ENCODE data around the gene KCNT1.

The KCNT1 gene

GRCh38 chr9:135728436-135729110 is 26.6 kb downstream of the KCNT1 start:
- DNase-seq: no peak

- DNase-seq: no peak
Observed at GRCh38 chr9:135729480-135729879, 27.5 kb downstream of the KCNT1 start.

- DNase-seq: no peak
Observed at GRCh38 chr9:135731454-135731853, 29.5 kb downstream of the KCNT1 start.

- no peak for DNase-seq
Observed at GRCh38 chr9:135732569-135733257, 30.7 kb downstream of the KCNT1 start.

GRCh38 chr9:135734616-135735144 is 32.7 kb downstream of the KCNT1 start:
- no peak for DNase-seq

- DNase-seq: no peak
Observed at GRCh38 chr9:135736272-135736978, 34.4 kb downstream of the KCNT1 start.

- DNase-seq: no peak
Observed at GRCh38 chr9:135736979-135737839, 35.2 kb downstream of the KCNT1 start.

- no peak for DNase-seq
Observed at GRCh38 chr9:135737840-135738521, 36.0 kb downstream of the KCNT1 start.

- DNase-seq: no peak
Observed at GRCh38 chr9:135739271-135740220, 37.6 kb downstream of the KCNT1 start.

GRCh38 chr9:135741276-135742219 is 39.6 kb downstream of the KCNT1 start:
- DNase-seq: no peak

GRCh38 chr9:135743021-135743420 is 41.0 kb downstream of the KCNT1 start:
- DNase-seq: no peak

GRCh38 chr9:135743546-135744332 is 41.8 kb downstream of the KCNT1 start:
- no peak for DNase-seq

GRCh38 chr9:135744333-135745070 is 42.5 kb downstream of the KCNT1 start:
- DNase-seq: no peak

GRCh38 chr9:135745189-135745588 is 43.2 kb downstream of the KCNT1 start:
- no peak for DNase-seq

GRCh38 chr9:135745686-135746324 is 43.8 kb downstream of the KCNT1 start:
- no peak for DNase-seq

- DNase-seq: no peak
Observed at GRCh38 chr9:135746565-135746964, 44.6 kb downstream of the KCNT1 start.

GRCh38 chr9:135747311-135747710 is 45.3 kb downstream of the KCNT1 start:
- DNase-seq: no peak

GRCh38 chr9:135748676-135749075 is 46.7 kb downstream of the KCNT1 start:
- no peak for DNase-seq
